GM18520 (cell line): ENCODE results near the gene SBNO1.
"Not testable (repeated sequence)": the region's sequence is repeated elsewhere in the genome, so short reads cannot be mapped to it uniquely, and the experiment has no call there.

Experiments used
- ATAC-seq: cut with Tn5 transposase; IDR thresholded peaks from one replicate; pipeline ENCODE4 v1.9.1; 2021; ENCODE audit not compliant: unreplicated experiment

SBNO1 gene

GRCh38 chr12:123356159-123356670 is 8.4 kb downstream of the SBNO1 start:
- ATAC-seq = no peak

GRCh38 chr12:123354600-123354999 is 10.0 kb downstream of the SBNO1 start:
- ATAC-seq = no peak

GRCh38 chr12:123351349-123351748 is 13.3 kb downstream of the SBNO1 start:
- ATAC-seq = no peak

GRCh38 chr12:123346946-123347345 is 17.7 kb downstream of the SBNO1 start:
- no peak for ATAC-seq

- ATAC-seq = no peak
Measured at GRCh38 chr12:123344086-123344485, 20.6 kb downstream of the SBNO1 start.

- ATAC-seq = no peak
Measured at GRCh38 chr12:123337070-123337469, 27.6 kb downstream of the SBNO1 start.

GRCh38 chr12:123336530-123336929 is 28.1 kb downstream of the SBNO1 start:
- no peak for ATAC-seq

GRCh38 chr12:123335490-123335889 is 29.2 kb downstream of the SBNO1 start:
- ATAC-seq = no peak

GRCh38 chr12:123329799-123330198 is 34.8 kb downstream of the SBNO1 start:
- ATAC-seq = no peak

- ATAC-seq = no peak
Measured at GRCh38 chr12:123319826-123320225, 44.8 kb downstream of the SBNO1 start.

GRCh38 chr12:123319273-123319672 is 45.4 kb downstream of the SBNO1 start:
- ATAC-seq = no peak

- not testable (repeated sequence) for ATAC-seq
Measured at GRCh38 chr12:123313046-123313445, 51.6 kb downstream of the SBNO1 start.

- ATAC-seq = no peak
Measured at GRCh38 chr12:123306200-123306599, 58.4 kb downstream of the SBNO1 start.

- ATAC-seq = no peak
Measured at GRCh38 chr12:123305136-123305535, 59.5 kb downstream of the SBNO1 start.

- no peak for ATAC-seq
Measured at GRCh38 chr12:123293178-123293760, 71.4 kb downstream of the SBNO1 start.

GRCh38 chr12:123289911-123290310 is 74.7 kb downstream of the SBNO1 start:
- ATAC-seq = no peak

GRCh38 chr12:123288751-123289346 is 75.8 kb downstream of the SBNO1 start:
- ATAC-seq = no peak

GRCh38 chr12:123286652-123287373 is 77.8 kb downstream of the SBNO1 start:
- no peak for ATAC-seq

GRCh38 chr12:123284669-123285068 is 80.0 kb downstream of the SBNO1 start:
- no peak for ATAC-seq

GRCh38 chr12:123283461-123283860 is 81.2 kb downstream of the SBNO1 start:
- no peak for ATAC-seq

- ATAC-seq = no peak
Measured at GRCh38 chr12:123282111-123282510, 82.5 kb downstream of the SBNO1 start.

- no peak for ATAC-seq
Measured at GRCh38 chr12:123280971-123281370, 83.7 kb downstream of the SBNO1 start.
